GM18867 (cell line): Measurements from ENCODE around the gene CSRP1.
A peak's percentile ranks its signal among the peaks of the same experiment; 100 is the strongest.

Source experiments
- ATAC-seq: cut with Tn5 transposase; IDR thresholded peaks from one replicate; pipeline ENCODE4 v1.9.1; 2021; ENCODE audit warnings: mild to moderate bottlenecking, moderate library complexity; ENCODE audit not compliant: unreplicated experiment

The CSRP1 gene

DNA sequence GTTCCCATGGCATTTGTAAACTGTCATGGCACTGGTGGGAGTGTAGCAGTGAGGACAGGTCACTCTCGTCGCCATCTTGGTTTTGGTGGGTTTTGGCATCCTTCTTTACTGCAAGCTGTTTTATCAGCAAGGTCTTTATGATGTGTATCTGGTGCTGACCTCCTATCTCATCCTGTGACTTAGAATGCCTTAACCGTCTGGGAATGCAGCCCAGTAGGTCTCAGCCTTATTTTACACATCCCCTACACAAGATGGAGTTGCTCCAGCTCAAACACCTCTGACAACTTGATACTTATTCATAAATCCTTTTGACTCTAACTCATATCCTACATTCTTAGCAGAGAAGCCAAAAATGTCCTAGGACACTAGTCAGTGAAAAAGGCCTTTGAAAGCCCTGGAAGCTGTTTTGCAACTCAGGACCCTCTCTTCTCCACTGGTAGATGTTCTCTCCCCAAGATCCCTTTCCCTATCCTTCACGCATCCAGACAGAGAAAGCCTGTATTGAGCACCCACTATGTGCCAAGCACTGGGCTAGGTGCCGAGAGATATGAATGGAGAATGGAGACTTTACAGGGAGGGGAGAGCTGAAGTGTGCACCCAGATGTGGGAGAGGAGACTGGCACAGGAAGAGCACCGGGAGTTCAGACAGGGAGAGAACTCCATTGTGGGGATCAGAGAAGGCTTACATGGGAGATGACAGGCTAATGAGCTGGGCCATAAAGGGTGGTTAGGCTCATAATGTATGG is 6.7 kb upstream of the CSRP1 start:
- no peak for ATAC-seq

DNA sequence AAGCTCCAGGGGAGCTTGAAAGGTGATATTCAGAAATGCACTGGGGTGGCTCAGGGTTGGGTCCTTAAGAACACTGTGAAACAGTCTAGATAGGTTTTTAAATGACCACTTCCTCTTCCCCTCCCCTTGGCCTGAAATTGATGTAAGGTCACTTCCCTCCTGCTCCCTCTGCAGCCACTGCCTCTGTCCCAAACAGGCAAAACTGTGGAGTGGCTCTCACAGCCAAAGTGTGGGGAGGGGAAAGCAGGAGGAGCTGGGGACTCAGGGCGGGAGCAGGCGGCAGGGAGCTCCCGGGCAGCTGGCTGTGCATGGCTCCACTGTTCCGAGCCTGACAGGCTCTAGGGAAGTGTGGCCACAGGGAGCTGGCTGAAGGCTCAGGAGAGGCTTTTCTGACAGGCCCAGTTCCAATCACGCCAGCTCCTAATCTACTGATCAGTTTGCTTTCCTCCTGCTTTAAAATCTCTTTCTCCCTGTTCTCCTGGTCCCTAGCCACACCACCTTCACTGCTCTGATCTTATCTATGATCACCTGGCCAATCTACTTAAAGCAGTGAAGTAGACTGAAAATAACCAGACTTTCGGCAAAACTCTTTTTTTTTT is 5.1 kb upstream of the CSRP1 start:
- peak; percentile 54 for ATAC-seq

DNA sequence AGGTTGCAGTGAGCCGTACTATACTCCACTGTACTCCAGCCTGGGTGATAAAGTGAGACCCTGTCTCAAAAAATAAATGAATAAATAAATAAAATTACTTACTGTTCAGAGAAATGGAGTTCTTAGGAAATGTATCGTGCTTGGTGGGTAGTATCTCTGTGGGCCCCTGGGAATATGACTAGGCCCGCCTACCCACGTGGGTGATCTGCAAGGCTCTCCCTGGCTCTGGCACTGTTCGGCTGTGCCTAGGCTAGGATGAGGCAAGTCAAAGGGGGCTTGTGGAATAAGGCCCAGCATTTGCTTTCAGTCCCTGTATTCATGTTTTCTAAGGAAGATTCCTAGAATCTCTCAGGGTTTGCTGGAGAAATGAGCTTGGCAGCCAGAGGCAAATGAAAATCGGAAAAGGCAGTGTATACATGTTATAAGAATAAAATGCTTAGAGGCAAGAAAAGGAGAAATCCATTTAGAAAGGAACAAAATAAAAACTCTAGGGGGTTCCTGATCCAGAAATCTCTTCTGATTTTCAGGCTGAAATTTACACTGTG is 4.5 kb upstream of the CSRP1 start:
- no peak for ATAC-seq

DNA sequence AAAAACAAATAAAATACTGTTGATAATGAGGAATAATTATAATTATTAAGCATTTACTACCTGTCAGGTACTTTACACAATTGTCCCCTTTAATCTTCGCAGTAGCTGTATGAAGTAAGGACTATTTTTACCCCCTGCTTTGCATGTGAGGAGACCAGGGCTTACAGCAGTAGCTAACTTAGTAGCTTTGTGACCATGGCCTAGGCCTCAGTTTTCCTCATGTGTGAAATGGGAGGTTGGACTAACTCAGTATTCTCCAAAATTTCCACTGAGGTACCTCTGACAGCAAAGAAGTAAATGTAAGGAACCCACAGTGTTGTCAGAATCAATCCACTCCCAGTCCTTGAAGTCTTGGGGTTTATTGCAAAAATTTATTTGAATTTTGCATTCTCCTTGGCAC is 3.8 kb upstream of the CSRP1 start:
- no peak for ATAC-seq

DNA sequence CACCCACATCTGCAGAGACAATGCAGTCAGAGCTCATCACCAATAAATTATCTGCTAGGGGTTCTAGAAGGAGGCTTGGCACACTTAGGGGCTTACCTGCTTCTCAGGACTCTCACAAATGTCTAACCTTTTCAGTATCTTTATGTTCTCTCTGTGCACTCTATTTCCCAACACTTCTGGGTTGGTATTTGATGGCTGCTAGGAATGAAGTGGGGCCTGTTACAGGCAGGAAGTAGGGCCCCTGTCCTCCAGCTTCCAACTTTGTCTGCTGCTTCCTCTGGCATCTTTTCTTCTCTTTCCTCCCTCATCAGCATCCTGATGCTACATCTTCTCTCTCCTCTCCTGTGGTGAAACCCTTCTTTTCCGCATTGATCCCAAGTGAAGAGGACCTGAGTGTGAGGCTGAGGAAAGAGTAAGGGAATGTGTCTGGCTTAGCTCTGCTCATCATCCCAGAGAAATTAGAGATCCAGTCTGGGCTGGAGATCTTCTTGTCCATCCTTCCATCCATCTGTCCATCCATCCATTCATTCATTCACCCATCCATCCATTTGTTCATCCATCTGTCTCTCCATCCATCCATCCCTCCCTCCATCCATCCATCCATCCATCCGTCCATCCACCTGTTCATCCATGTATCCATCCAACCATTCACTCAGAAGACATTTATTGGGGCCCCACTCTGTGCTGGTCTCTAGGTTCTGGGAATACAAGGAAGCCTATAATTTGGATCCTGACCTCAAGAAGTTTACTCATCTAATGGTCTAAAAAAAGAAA is 2.9 kb upstream of the CSRP1 start:
- no peak for ATAC-seq

DNA sequence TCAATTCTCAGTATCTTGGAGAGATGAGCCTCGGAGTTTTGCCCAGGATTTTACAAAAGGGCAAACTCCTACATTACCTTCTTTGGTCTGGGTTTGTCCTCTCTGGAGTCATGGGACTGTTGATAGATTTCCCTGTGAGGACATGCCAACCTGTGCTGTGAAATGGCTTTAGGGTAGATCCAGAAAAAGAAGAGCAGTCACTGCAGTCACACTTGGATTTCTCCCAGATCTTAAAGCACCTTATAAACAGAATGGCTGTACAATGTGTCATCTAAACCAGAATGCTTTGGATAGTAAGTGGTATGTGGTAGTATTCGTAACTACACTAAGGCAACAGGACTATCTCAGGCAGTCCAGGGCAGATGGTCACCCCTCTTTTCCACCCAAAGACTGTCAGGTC is 1.9 kb upstream of the CSRP1 start:
- ATAC-seq: no peak

DNA sequence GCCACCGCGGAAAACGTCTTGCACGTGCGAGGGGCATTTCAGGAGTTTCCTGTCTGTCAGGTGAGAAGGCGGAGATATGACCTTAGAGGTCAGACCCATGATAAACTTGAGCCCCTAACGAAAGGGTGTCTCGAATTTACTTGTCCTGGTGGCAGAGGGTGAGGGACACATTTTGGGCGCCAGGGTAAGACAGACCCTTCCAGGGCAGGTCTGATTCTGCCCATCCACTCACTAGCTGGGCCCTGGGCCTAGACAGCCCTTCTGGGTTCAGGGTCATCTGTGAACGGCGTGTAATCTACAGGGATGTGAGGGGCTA is 395 bp upstream of the CSRP1 start:
- peak; percentile 4 for ATAC-seq

DNA sequence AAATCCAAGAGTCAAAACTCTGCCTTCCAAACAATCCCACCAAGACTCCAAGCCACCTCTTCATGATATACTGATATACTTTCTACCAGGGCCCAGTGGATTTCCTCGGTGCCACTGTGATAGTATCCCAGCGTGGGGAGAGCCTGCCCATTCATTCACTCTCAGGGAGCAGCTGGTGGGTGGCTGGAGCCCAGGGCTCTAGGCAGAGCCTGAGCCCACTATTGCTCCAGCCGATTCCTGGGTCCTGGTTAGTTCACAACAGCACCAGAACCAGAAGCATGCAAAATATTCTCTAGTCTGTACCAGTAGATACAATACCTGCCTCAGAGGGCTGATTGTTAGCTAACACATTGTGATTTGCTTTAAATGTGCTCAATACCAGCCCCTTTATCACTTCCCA is 831 bp downstream of the CSRP1 start:
- ATAC-seq: no peak

DNA sequence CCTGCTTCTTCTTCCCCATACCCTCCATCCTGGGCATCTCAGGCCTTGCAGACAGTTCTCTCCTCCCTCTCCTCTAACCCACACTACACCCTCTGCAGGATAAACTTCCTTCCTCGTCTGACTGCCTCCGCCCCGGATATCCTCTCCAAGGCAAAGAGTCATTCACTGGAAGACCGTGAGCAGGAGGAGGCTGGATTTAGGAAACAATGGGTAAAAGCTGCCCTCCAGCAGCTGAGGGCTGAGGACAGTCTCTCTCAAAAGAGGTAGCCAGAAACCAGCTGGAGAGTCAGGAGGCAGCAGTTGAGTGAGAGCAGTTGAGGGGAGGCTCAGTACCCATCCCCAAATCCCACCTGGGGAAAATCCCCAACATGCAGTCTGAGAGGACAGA is 1.4 kb downstream of the CSRP1 start:
- no peak for ATAC-seq

DNA sequence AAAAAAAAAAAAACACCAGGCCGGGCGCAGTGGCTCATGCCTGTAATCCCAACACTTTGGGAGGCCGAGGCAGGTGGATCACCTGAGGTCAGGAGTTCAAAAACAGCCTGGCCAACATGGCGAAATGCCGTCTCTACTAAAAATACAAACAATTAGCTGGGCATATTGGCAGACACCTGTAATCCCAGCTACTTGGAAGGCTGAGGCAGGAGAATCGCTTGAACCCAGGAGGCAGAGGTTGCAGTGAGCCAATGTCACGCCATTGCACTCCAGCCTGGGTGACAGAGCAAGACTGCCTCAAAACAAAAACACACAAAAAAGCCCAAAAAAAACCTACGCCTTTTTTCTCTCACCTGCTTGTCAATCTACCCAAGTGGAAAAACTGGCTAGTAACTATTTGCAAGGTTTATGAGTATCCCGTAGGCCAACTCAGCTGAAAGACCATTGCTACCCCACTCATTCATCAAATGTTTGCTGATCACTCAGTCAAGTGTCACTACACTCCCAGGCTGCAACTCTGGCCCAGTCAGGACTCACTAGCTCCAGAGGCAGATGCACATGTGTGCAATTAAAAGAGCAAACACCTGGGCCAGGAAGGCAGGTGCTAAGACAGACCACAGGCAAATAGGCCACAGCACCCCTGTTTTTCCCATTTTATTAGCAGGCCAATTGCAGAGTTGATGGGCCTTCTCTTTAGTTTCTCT is 2.0 kb downstream of the CSRP1 start:
- ATAC-seq: no peak

DNA sequence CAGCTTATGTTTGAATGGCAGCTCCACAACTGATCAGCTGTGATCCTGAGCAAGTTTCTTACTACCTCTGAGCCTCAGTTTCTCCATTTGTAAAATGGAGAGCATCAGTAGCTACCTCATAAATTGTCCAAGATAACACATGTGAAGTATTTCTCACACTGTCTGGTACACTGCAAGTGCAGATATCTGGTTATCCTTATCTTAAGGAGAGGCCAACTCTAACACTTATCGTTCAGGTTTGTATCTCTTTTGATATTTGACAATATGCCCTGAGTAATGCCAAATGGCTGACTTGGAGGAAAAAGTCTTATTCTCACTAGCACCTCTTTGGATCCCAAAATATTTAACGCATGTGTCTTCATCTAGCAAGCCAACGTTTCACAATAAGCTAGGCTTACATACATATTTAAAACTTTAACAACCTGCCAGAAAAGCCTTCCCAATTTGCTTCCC is 2.7 kb downstream of the CSRP1 start:
- ATAC-seq: no peak

DNA sequence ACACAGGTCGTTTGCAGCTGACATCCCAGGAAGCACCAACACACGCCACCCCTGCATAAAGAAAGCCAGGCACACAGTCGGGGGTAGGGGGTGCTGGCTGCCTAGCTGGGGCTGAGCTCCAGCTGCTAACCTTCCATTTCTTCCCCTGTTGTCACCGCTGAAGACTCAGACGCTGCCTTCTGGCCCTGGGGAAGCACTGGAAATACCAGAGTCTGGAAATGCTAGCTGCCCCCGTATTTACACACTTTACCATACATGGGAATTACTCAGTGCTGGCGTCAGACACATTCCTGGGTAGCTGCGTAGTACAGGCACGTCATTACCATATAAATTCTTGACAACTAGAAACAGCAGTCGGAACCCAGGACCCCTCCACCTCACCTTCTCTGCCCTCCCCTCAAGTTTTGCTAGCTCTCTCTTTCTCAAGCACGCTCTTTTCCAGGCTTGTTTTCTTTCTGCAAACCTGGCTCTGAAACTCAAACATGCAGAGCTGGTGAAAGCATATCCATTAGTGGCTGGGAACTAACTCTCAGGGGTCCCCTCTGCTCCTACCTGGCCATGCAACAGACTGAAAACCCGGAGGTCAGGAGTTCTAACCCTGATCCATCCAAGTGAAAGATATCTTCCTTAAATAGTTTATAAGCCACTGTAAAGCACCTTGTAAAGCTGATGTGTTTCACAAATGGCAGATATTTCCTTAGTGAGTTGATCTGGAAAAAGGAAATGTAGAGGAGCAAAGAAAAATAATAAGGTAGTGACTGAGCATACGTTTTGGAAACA is 3.3 kb downstream of the CSRP1 start:
- ATAC-seq: no peak

DNA sequence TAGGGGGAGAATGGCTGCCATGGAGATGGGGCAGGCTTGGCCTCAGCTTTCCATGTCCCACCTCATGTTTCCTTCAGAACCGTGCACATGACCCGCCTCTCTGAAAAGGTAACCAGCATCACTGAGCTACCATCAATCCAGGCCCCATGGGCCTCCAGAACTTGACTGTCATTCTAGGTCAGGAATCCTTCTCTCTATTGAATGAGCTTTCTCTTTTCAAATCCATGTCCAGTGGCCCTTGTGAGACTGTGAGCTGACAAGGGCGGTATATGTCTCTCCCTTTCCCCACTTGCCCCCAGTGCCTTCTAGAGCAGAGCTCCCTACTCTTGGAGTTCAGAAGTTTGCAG is 4.4 kb downstream of the CSRP1 start:
- ATAC-seq: no peak

DNA sequence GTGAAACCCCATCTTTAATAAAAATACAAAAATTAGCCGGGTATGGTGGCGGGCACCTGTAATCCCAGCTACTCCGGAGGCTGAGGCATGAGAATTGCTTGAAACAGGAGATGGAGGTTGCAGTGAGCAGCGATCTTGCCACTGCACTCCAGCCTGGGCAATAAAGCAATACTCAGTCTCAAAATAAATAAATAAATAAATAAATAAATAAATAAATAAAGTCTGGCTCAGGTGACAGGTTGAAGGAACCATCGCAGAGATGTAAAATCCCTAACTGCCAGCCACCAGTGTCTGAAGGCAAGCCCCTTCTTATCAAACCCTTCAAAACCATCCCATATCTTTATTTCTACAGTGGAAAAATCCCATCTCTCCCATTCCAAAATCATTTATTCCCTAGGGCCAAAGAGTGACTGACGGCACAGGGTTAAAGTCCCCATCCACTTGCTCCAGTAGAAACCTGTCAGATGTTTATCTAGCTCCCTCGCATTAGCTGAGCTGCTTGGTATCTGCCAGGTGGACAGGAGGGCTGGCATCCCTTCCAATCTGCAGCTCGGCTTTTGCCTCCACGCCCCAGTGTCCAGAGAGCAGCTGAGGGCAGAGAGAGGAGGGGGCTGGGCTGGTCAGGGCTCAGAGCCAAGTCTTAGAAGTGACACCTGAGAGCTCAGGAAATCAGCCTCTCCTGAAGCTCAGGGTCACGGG is 5.0 kb downstream of the CSRP1 start:
- ATAC-seq: no peak

DNA sequence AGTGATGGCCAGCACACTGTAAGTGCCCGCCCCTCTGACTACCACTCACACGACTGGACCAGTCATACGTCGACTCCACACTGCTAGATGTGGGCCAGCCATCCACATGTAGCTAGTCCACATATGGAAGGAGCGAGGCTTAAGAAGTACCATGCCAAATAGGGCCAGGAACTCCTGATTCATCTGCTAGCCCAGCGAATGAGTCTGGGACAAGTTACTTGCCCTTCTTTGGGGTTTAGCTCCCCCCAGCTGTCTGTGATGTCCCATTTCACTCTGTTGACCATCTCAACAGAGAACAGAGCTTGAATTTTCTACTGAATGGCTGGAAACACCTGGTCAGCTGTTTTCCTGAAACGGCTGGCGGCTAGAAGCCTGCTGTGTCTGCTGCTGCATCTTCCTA is 5.8 kb downstream of the CSRP1 start:
- ATAC-seq: no peak

DNA sequence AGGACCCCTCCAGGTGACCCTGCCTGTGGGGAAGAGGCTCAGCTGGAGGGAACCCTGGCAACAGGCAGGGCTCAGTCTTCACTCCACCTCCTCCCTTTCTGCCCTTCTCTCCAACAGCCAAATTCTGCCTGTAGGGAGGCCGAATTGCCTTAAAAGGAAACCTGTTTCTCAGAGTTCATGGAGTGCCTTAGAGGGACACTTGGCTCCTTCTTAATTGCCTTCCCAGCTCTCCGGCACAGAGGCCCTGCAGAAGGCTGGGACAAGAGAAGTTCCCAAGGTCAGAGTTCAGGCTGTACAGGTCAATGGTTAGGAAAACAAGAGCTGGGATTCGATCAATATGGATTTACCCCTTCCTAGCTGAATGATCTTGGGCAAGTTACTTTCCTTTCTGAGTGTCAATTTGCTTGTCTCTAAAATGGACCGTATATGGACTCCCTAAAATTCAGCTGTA is 6.2 kb downstream of the CSRP1 start:
- ATAC-seq: no peak

DNA sequence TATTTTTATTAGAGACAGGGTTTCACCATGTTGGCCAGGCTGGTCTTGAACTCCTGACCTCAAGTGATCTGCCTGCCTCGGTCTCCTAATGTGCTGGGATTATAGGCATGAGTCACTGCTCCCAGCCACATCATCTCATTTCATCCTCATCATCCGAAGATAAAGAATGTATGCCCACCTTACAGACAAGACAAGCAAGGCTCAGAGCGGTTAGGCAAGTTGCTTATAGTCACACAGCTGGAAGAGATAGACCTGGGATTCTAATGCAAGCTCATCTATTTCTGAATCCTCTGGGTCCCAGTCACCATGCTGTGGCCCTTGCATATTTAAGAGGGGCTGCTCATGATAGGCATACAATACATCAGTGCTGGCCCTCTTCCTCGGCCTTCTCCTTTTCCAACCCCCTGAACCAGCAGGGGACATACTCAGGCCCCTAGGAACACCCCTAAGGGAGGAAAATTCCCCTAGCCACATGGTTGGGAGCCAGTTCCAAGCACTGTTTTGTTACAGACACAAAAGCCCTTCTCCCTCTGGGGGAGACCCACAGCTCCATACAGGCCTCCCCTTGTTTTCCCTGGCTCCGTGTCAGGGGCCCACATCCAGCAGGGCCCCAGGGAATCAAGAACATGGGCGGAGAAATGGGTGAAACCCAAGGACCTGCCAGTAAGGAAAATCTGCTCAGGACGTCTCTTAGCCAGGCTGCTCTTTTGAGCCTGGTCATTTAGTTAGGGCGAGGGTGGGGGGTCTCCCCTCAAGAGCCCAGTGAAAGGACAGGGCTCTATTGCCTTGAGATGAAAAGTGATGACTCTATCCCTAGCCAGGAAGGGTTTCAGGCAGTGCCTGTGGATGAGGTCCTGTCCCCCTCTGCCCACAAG is 6.9 kb downstream of the CSRP1 start:
- ATAC-seq: no peak

DNA sequence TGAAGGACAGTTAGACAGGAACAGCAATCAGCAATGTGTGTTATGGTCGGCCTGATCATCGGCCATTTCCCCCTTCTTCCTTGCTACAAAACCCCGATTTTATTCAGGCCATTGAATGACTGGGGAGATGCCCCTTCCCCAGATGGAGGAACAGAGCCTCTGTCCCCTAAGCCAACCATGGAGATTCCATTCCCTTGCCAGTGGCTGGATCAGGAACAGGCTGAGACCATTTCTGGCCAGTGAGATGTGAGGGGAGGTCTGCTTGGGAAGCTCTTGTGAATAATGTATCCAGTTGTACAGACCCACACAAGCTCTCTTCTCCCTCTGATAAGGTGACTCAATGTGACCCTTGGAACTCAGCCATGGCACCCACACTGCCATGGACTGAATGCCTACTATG is 7.7 kb downstream of the CSRP1 start:
- no peak for ATAC-seq

DNA sequence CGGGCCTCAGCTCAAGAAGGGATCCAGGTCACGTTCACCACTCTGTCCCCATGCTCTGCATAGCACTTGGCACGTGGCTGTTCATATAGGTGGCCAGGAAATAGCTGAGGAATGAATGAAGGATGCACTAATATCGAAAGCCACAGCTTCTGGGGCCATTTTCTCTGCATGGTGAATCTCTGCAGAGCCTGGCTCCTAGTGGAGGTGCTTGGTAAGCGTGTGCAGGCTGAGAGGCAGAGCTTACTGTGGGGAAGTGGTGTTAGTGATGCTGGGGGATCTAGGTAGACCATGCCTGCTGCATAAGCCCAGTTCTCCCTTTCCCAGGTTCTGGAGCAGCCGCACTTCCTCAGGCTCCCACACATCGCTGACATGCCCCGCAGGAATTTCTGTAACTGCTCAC is 8.3 kb downstream of the CSRP1 start:
- no peak for ATAC-seq
